Liver (tissue), 3 donors: ENCODE results near the gene GALNT9.

Source experiments
- CTCF ChIP-seq: fragments of 150-350 bp; IDR thresholded peaks from 2 replicates; pipeline ENCODE4 v1.5.1; 2017; ENCODE audit warnings: improper control_type of control experiment, low read depth, low read length; ENCODE audit not compliant: missing input control
- GABPA ChIP-seq, 2 donors: IDR thresholded peaks in 1 of 2; conservative IDR thresholded peaks in 1 of 2; 2 replicates each; pipeline ENCODE4 v1.6.1; 2016; ENCODE audit warnings: antibody characterized with exemption in 2 of 2, mild to moderate bottlenecking in 1 of 2, moderate library complexity in 1 of 2
- JUND ChIP-seq, 2 donors: IDR thresholded peaks; 2 replicates each; pipeline ENCODE4 v1.6.1; 2016; ENCODE audit warnings: antibody characterized with exemption in 2 of 2
- MAX ChIP-seq: IDR thresholded peaks from 2 replicates; pipeline ENCODE4 v1.6.1; 2016; ENCODE audit warnings: antibody characterized with exemption
- RAD21 ChIP-seq, 2 donors: IDR thresholded peaks; 2 replicates each; pipeline ENCODE4 v1.6.1; 2016; ENCODE audit warnings: antibody characterized with exemption in 2 of 2, mild to moderate bottlenecking in 2 of 2
- REST ChIP-seq: IDR thresholded peaks from 2 replicates; pipeline ENCODE4 v1.6.1; 2016; ENCODE audit warnings: antibody characterized with exemption, mild to moderate bottlenecking
- TF ChIP-seq, protein P1 (sequence below): IDR thresholded peaks from 2 replicates; pipeline ENCODE4 v1.6.1; 2016; ENCODE audit warnings: antibody characterized with exemption
- donor health status: healthy.
- donor health status: healthy.

- TF ChIP-seq CTCF (no peak), REST (no peak), RAD21 (IDR thresholded peaks at IDR 0.05) (no peak), JUND (IDR thresholded peaks at IDR 0.05) (no peak), GABPA (IDR thresholded peaks at IDR 0.05 in 1 of 2, conservative IDR thresholded peaks at IDR 0.05 in 1 of 2) (no peak), MAX (no peak)
- TF ChIP-seq, protein P1, sequence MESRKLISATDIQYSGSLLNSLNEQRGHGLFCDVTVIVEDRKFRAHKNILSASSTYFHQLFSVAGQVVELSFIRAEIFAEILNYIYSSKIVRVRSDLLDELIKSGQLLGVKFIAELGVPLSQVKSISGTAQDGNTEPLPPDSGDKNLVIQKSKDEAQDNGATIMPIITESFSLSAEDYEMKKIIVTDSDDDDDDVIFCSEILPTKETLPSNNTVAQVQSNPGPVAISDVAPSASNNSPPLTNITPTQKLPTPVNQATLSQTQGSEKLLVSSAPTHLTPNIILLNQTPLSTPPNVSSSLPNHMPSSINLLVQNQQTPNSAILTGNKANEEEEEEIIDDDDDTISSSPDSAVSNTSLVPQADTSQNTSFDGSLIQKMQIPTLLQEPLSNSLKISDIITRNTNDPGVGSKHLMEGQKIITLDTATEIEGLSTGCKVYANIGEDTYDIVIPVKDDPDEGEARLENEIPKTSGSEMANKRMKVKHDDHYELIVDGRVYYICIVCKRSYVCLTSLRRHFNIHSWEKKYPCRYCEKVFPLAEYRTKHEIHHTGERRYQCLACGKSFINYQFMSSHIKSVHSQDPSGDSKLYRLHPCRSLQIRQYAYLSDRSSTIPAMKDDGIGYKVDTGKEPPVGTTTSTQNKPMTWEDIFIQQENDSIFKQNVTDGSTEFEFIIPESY: no peak
These were observed 26.7 kb downstream of the GALNT9 start for GRCh38 chr12:132302466-132303358.
